ENCODE results near the gene FUBP1. TPM values are rescaled to one million over a fixed set of nuclear protein-coding genes. Genes with fewer than 3 reads are reported as not detected.

FUBP1 gene
- total and polyA plus RNA-seq, 12 donors = 27.8 to 77.6 (median 68.6) TPM

- H3K27me3 ChIP-seq = no peaks in the 10 kb centered on the region
- H3K4me1 ChIP-seq = peaks cover 0 to 29% (median 7%) of the 10 kb centered on the region in 9 donors
- 7 to 14% methylated on average over 4 of the region's 4 CpGs for WGBS, 2 donors
- intact Hi-C loops (cut with DNase I) = loop anchor here in 2 of 10 donors (5.0 kb wide), 2 partner anchors 68 to 73 kb away; no protein-coding TSS in a partner anchor
- peak in 7 of 8 donors; percentile 62 to 75 (median 70) for ATAC-seq
- no peak for DNase-seq
- peak overlapping the region in 5 of 10 donors; percentile 14 to 28 (median 23) for H3K4me3 ChIP-seq
- peak in 8 of 9 donors; percentile 35 to 71 (median 57) for TF ChIP-seq CTCF (IDR thresholded peaks at IDR 0.05)
- peaks cover 0 to 19% (median 0%) of the 10 kb centered on the region in 9 donors for H3K36me3 ChIP-seq
- peak overlapping the region in 7 of 10 donors; percentile 44 to 73 (median 62) for H3K27ac ChIP-seq
- no peaks in the 10 kb centered on the region for H3K9me3 ChIP-seq
Observed at GRCh38 chr1:77900687-77901293, 78.1 kb downstream of the FUBP1 start.

GRCh38 chr1:77899647-77900320 is 79.1 kb downstream of the FUBP1 start:
- Histone ChIP-seq H3K9me3 (no peaks in the 10 kb centered on the region), H3K27ac (peak overlapping the region in 9 of 10 donors; percentile 13 to 73 (median 59)), H3K4me3 (peak overlapping the region in 3 of 10 donors; percentile 11 to 26 (median 14)), H3K4me1 (peaks cover 0 to 37% (median 7%) of the 10 kb centered on the region in 9 donors), H3K27me3 (no peaks in the 10 kb centered on the region), H3K36me3 (peaks cover 0 to 19% (median 0%) of the 10 kb centered on the region in 9 donors)
- no peak for DNase-seq
- intact Hi-C loops (cut with DNase I) = loop anchor here in 2 of 10 donors (5.0 kb wide), 2 partner anchors 67 to 72 kb away; no protein-coding TSS in a partner anchor
- 51 to 63% methylated on average over 4 of the region's 4 CpGs for WGBS, 2 donors
- no peak for TF ChIP-seq CTCF (IDR thresholded peaks at IDR 0.05)
- peak in 7 of 8 donors; percentile 4 to 76 (median 59) for ATAC-seq

Other genes with a start within 250 kb of the FUBP1 start
- 10 to 100 TPM; 22.6 to 34.5 (median 28.1) TPM for gene USP33, start 219.2 kb downstream of the FUBP1 start, total RNA-seq
- 10 to 100 TPM; 15.1 to 28.1 TPM for gene USP33, start 219.2 kb downstream of the FUBP1 start, polyA plus RNA-seq
- 10 to 100 TPM in 9 of 10 donors, 1 to 10 TPM in 1; 9.9 to 14.8 (median 12.4) TPM for gene MIGA1, start 199.4 kb downstream of the FUBP1 start, total RNA-seq
- 1 to 10 TPM; 2.4 to 2.7 TPM for gene MIGA1, start 199.4 kb downstream of the FUBP1 start, polyA plus RNA-seq
- gene NEXN, start 90.4 kb downstream of the FUBP1 start, total RNA-seq = 100 to 1,000 TPM; 248 to 479 (median 396) TPM
- 1,000 to 10,000 TPM in 1 of 2 donors, 100 to 1,000 TPM in 1; 277 to 1,016 TPM for gene NEXN, start 90.4 kb downstream of the FUBP1 start, polyA plus RNA-seq
- gene DNAJB4, start 25.9 kb upstream of the FUBP1 start, total RNA-seq = 100 to 1,000 TPM in 6 of 10 donors, 10 to 100 TPM in 4; 72.4 to 178 (median 141) TPM
- gene DNAJB4, start 25.9 kb upstream of the FUBP1 start, polyA plus RNA-seq = 10 to 100 TPM; 38.5 to 58.8 TPM
- gene GIPC2, start 66.9 kb upstream of the FUBP1 start, total RNA-seq = 1 to 10 TPM; 1.3 to 7.4 (median 3.7) TPM
- 1 to 10 TPM; 1.8 to 2.9 TPM for gene GIPC2, start 66.9 kb upstream of the FUBP1 start, polyA plus RNA-seq